BJ (cell line): ENCODE results near the gene LRAT. TPM values are rescaled to one million over a fixed set of nuclear protein-coding genes. Genes with fewer than 3 reads are reported as not detected.

ENCODE experiments used
- polyA plus RNA-seq: library from polyadenylated mRNA; depleted of rRNA; stranded (reverse); fragments of >200 nt; gene quantifications from 2 replicates; pipeline ENCODE4 v1.2.3, GENCODE V29; 2011; rRNA removed
- small RNA-seq: library from RNA; depleted of rRNA; stranded (forward); fragments of <200 nt; gene quantifications from one replicate; pipeline ENCODE3, GENCODE V24; 2012; ENCODE audit warnings: low replicate concordance, low read depth; ENCODE audit not compliant: insufficient read length

Gene LRAT
- polyA plus RNA-seq, 1 experiment: not detected

Small RNAs within 50 kb of the gene (small RNA-seq; reads per million reads assigned to genes)
- not detected for gene NDUFB2P1
- gene RNU2-44P: not detected
- gene RNU2-66P: not detected

Other genes with a start within 250 kb of the LRAT start
- 98.6 and 137 TPM in 2 replicates for gene PLRG1, start 193.6 kb upstream of the LRAT start, polyA plus RNA-seq
- gene FGB, start 181.0 kb upstream of the LRAT start, polyA plus RNA-seq: not detected in 2 replicates
- gene FGA, start 153.3 kb upstream of the LRAT start, polyA plus RNA-seq: not detected in 2 replicates
- gene FGG, start 131.3 kb upstream of the LRAT start, polyA plus RNA-seq: not detected in 2 replicates
- 0.01 TPM in 1 of 2 replicates, not detected in the other for gene RBM46, start 37.3 kb downstream of the LRAT start, polyA plus RNA-seq